NCI-H2029 (cell line): ENCODE measurements around the gene SLC10A7.
A peak's percentile ranks its signal among the peaks of the same experiment; 100 is the strongest.

Source experiments
- DNase-seq: peaks from one replicate; lab custom pipeline; 2025; lab: John Stamatoyannopoulos, UW

SLC10A7 gene

GRCh38 chr4:146521541-146522097 lies at the start of gene SLC10A7:
Gene SLC10A7 (minus strand): TSS chr4:146521940. CDS start chr4:146521717, 223 bp downstream.
- peak; percentile 55 for DNase-seq

- DNase-seq, result no peak
Observed at GRCh38 chr4:146567396-146567795, 45.7 kb upstream of the SLC10A7 start.

- no peak for DNase-seq
Observed at GRCh38 chr4:146564492-146564891, 42.8 kb upstream of the SLC10A7 start.

GRCh38 chr4:146550161-146550560 lies 28.4 kb upstream of the SLC10A7 start:
- no peak for DNase-seq

- no peak for DNase-seq
Observed at GRCh38 chr4:146548443-146548842, 26.7 kb upstream of the SLC10A7 start.

- no peak for DNase-seq
Observed at GRCh38 chr4:146545102-146545501, 23.4 kb upstream of the SLC10A7 start.

GRCh38 chr4:146534178-146534577 lies 12.4 kb upstream of the SLC10A7 start:
- no peak for DNase-seq

- DNase-seq, result no peak
Observed at GRCh38 chr4:146525754-146526153, 4.0 kb upstream of the SLC10A7 start.

GRCh38 chr4:146524663-146525062 lies 2.9 kb upstream of the SLC10A7 start:
- DNase-seq, result no peak

- no peak for DNase-seq
Observed at GRCh38 chr4:146522869-146523205, 1.1 kb upstream of the SLC10A7 start.

- peak; percentile 79 for DNase-seq
Observed at GRCh38 chr4:146522098-146522868, 543 bp upstream of the SLC10A7 start.

- DNase-seq, result peak; percentile 62
Observed at GRCh38 chr4:146520896-146521540, 722 bp downstream of the SLC10A7 start.

GRCh38 chr4:146514651-146515357 lies 6.9 kb downstream of the SLC10A7 start:
- no peak for DNase-seq

GRCh38 chr4:146513548-146513947 lies 8.2 kb downstream of the SLC10A7 start:
- no peak for DNase-seq

- DNase-seq, result no peak
Observed at GRCh38 chr4:146511381-146511780, 10.4 kb downstream of the SLC10A7 start.

GRCh38 chr4:146510942-146511341 lies 10.8 kb downstream of the SLC10A7 start:
- DNase-seq, result no peak

- DNase-seq, result no peak
Observed at GRCh38 chr4:146508229-146508939, 13.4 kb downstream of the SLC10A7 start.

GRCh38 chr4:146507632-146508031 lies 14.1 kb downstream of the SLC10A7 start:
- no peak for DNase-seq

- DNase-seq, result no peak
Observed at GRCh38 chr4:146506272-146506671, 15.5 kb downstream of the SLC10A7 start.

GRCh38 chr4:146500216-146500615 lies 21.5 kb downstream of the SLC10A7 start:
- DNase-seq, result no peak

GRCh38 chr4:146498291-146498690 lies 23.4 kb downstream of the SLC10A7 start:
- DNase-seq, result no peak

- no peak for DNase-seq
Observed at GRCh38 chr4:146495269-146495668, 26.5 kb downstream of the SLC10A7 start.
